Ramos (cell line): ENCODE measurements around the gene TRAF1.

ENCODE experiments used
- in situ Hi-C: fragments of 300-500 bp; cut with MboI; formaldehyde crosslinking; loops from one replicate; pipeline ENCODE4 v1.14.3; 2022; ENCODE audit warnings: low sequenced_read_pairs; ENCODE audit not compliant: unreplicated experiment

TRAF1 gene

DNA sequence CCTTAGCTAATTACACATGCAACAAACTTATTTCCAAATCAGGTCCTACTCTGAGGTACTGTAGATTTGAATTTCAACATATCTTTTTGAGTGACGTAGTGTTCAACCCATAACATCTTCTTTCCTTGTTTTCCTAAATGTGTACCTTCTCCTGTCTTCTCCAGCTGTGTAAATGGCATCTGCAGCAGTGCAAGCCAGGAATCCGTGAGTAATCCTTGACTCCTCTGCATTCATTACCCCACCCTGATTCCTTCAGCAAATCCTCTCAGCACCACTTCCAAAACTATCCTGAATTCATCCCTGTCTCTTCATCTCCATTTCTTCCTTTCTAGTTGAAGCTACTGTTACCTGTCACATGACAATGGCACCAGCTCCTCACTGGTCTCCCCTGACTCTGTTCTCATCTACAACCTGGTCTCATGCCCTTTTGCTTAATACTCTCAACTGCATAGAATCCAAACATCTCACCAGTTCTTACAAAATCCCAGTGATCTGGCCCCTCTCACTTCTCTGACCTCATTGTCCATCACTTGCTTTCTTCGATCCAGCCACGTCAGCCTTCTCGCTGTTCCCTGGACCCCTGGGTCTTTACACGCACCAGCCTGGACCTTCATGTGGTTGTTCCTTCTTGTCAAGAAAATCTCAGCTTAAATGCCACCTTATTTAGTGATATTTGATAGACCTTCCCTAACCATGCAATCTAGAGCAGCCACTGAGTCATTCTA lies 14.6 kb upstream of the TRAF1 start:
- in situ Hi-C loops = no loop called here

DNA sequence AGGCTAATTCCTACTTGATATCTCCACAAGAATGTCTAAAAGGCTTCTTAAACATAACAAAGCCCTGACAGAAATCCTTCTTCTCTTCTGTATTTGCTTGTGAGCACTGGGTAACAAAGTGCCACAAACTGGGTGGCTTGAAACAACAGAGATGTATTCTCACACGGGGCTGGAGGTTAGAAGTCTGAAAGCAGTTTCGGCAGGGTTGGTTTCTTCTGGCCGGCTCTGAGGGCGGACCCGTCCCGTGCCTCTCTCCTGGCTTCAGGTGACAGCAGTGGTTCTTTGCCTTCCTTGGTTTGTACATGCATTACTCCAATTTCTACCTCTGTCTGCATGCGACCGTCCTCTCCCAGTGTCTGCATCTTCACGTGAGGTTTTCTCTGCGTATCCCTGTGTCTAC lies 14.0 kb upstream of the TRAF1 start:
- in situ Hi-C loops = no loop called here

DNA sequence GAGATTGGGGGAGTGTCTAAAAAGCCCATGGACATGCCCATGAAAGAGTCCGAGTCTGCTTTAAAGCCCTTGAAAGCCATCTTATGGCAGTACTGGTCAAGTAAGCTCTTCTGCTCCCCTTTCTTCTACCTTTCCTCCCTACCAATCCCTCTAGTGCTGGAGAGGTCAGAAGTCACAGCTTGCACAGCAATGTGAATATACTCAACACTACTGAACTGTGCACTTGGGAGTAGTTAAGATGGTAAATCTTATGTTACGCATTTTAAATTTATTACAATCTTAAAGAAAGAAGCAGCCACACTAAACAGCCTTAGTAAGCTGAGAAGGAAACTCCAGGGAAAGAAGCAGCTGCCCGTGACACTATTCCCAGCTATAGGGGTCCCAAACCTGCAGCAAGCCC lies 12.3 kb upstream of the TRAF1 start:
- in situ Hi-C loops = loop anchor here (5.0 kb wide), 1 partner anchor 67 kb away; no protein-coding TSS in a partner anchor

DNA sequence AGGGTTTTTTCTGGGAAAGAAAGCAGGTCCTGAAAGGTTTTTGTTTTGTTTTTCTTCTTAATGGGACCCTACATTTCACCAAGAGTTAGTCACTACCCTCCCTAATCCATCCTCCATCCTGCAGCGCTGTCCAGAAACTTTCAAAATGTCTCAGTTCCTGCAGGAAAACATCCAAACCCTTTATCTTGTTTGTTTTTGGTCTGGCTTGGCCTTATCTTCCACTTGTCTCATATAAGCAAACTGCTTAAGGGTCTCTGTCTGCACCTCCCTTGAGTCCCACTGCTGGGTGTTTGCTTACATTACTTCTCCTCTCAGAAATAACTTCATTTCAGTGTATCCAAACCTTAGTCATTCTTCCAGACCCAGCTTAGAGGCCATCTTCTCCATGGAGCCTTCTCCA lies 11.0 kb upstream of the TRAF1 start:
- in situ Hi-C loops = loop anchor here (5.0 kb wide), 1 partner anchor 65 kb away; no protein-coding TSS in a partner anchor

DNA sequence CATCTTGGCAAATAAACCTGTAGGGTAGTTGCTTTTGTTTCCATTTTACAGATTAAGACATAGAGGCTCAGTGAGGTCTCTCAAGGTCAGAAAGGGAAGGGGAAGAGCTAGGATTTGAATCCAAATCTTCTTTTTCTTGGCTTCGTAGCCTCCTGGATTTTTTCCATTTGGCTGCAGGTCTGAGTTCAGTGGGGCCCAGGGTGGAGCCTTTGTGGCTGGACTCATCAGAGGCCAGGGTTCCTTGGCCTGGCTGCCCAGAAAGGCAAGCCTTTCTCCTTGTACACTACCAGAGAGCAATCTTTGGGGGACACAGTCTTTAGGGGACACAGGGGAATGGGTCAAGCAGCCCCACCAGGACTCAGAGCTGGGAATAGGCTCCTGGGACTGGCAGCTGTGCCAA lies 10.5 kb upstream of the TRAF1 start:
- in situ Hi-C loops = loop anchor here (5.0 kb wide), 1 partner anchor 65 kb away; no protein-coding TSS in a partner anchor

DNA sequence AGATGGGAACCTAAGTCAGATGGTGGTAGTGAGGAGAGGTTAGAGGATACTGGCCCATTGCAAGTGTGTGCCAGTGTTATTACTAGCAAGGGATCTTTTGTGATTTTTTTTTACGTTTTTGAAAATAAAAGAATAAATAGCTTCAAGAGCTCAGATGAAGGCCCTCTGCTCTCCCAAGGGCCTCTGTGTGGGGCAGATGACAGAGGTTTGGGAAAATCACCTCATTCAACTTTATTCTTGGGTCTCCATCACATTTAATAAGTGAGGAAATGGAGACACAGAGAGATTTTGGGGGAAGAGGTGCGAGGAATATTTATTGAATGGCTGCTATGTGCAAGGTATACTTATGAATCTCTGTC lies 10.1 kb upstream of the TRAF1 start:
- in situ Hi-C loops = loop anchor here (5.0 kb wide), 1 partner anchor 64 kb away; no protein-coding TSS in a partner anchor

DNA sequence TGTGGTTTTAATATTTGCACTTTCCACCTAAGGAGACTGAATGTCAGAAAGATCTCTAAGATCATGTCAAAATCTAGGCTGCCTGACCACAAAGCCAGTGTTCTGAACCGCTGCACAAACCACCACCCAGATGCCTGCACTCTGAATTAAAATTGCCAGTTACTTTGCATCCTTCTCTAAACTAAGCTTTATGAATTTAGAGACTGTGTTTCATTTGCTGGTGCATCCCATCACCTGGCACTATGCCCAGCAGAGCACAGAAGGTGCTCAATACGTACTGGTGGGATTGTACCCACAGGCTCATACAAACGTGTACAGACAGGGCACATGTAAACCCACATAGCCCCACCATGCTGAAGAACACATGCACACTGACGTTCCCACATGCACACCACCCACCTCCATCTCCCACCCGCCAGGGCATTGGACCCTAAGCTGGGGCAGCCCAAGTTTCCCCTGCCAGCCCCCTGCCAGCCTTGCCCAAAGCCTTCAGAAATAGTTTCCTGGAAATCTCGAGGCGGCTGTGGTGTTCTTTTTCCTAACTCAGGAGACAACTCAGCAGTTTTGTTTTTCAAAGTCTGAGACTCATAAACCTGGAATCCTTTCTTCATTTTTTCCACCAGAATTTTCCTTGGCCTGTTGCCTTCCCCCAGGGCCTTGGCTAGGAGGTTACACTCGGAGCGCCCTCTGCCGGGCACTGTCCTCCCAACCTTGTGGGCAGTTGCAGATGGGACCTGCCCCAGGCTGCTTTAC lies 9.6 kb upstream of the TRAF1 start:
- in situ Hi-C loops = loop anchor here (5.0 kb wide), 1 partner anchor 64 kb away; no protein-coding TSS in a partner anchor

DNA sequence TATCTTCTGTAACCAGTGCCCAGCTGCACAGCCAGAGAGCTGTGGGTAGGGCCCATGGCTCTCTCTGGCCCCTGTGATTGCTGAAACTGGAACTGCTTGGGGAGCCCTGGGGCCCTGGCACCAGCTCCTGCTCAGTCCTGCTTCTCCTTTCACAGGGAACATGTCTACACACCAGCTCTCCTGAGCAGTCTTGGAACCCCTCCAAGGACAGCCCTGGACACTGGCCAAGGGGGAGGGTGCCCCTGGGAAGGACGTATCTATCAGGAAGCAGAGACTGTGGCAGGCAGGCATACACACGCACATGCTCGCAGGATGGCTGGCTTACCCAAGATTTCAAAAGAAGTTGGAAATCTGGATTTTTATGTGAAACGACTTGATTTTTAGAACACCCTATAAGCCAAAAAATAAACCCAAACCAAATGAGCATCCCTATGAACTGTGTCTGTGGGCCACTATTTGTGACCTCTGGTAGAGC lies 8.8 kb upstream of the TRAF1 start:
- in situ Hi-C loops = loop anchor here (5.0 kb wide), 1 partner anchor 63 kb away; no protein-coding TSS in a partner anchor

DNA sequence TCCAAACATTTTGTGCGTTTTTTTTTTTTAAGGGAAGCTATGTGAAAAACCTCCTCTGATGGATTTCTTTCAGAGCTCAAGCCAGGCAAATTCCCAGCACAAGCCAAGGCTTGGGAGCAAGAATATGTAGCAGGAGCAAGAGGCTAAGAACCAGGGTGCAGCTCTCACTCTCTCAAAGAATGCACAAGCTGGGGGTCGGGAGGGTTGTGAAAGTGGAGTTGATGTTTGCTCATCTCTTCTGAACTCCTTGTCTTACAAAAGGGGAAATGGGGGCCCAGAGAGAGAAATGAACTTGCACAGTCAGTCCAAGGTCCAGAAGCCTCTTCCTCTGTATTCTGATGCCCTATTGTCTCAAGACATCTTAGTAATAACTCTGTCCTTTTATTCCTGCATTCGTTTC lies 7.7 kb upstream of the TRAF1 start:
- in situ Hi-C loops = no loop called here

DNA sequence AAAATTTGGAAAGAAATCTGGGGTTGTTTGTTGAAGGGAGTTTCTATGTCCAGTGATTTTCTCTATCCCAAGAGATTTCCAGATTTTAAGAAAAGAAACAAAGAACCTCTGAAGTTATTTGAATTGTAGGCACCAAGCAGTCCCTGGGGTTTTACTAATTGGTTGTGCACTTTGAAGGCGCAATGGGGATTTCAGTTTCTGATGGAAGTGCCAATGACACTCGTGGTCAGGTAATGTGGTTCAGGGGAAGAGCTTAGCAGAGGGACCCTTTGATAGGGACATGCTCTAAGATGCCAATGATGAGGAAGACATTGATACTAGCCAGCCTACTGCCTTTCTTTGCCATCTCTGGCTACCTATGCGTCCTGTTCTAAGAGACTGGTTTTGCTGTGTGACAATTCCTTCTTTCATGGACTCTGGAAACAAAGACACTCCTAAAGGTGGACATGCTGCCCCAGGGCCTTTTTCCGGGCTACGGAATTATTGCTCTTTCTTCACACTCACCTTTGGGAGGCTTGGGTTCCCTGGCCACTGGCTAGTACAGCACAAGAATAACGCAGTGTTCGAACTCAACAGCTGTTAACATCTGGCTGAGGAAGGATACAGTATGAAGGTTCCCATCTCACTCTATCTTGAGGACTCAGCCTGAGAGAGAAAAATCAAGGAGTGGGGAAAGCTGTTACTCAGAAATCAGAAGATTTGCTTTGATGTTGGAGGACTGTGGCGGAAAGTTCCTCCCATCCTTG lies 6.9 kb upstream of the TRAF1 start:
- in situ Hi-C loops = no loop called here

DNA sequence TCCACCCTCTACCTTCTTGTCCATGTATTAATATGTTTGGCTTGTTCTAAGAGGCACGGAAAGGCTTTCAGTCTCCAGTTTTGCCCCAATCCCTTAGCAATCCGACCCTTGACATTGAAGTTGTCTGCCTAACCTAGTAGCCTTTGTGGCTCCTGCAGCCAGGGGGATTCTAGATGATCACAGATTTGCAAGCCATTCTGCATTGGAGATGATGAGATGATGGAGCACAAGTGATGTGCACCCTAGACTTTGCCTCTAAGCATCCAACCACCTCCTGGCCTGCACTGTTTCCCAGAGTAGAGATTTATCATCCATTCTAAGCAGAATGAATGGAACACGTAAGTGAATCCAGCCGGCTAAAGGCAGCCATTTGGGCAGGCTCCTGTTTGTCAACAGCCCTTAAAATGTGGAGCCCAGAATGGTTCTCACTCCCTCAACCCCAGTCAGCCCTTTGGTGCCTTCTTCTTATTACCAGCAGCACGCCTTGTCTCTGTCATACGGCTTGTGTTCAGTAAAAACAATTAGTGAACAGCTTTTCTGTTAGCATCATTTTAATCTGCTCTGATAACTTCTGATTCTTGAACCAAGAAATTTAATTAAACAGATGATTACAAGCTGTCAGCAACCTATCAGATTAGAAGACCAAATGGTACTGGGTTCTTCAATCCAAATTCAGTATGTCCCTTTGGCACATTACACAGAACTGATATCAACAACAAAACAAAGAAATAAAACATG lies 5.7 kb upstream of the TRAF1 start:
- in situ Hi-C loops = no loop called here

DNA sequence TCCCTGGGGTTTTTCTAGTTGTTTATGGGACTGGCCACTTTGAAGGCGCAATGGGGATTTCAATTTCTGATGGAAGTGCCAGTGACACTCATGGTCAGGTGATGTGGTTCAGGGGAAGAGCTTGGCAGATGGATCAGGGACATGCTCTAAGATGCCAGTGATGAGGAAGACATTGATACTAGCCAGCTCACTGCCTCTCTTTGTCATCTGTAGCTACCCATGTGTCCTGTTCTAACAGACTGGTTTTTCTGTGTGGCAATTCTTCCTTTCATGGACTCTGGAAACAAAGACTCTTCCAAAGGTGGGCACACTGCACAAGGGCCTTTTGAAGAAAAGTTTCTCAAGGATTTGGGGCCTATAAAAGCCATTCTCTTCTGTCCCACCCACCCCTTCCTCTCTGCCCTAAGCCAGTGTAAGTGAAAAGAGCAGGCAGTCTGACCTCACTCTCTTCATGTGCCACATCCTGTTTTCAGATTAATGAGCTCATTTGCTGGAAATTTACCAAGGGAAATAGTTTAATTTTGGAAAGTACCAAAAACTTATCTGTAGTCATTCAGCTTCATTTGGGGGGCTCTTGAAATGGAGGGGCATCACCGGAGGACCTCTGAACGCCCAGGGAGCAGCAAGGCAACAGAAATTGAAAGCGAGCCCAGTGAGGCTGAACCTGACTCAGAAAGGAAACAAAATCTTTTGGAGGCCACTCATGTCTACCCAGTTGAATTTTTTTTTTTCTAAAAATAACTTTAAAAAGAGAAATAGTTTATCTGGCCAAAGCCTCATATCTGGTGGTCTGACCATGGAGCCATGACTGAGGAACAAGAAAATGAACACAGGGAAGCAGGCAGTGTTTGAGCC lies 4.9 kb upstream of the TRAF1 start:
- in situ Hi-C loops = no loop called here

DNA sequence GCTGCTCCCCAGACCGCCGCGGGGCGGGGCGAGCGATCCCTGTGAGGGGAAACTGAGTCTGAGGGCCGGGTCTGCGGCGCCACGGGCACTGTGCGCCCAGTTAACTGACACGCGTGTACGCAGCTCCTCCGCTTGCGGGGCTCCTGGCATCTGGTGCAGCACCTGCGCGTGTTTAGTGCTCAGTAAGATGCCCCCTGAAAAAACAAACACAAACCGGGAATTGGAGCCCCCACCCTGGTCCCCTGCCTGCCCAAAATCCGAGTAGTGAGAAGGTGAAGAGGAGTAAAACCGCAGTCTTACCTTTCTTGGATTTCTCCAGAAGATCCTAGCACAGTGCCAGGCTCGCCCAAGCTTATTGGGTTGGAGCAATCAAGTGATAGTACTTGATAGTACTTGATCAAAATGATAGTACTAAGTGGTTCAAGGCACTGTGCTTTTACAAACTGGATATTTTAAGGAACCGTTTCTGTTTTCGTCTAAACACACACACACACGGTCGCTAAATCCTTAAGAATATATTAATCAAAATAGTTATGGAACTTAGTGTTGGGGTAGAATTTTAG lies 2.7 kb upstream of the TRAF1 start:
- in situ Hi-C loops = no loop called here

DNA sequence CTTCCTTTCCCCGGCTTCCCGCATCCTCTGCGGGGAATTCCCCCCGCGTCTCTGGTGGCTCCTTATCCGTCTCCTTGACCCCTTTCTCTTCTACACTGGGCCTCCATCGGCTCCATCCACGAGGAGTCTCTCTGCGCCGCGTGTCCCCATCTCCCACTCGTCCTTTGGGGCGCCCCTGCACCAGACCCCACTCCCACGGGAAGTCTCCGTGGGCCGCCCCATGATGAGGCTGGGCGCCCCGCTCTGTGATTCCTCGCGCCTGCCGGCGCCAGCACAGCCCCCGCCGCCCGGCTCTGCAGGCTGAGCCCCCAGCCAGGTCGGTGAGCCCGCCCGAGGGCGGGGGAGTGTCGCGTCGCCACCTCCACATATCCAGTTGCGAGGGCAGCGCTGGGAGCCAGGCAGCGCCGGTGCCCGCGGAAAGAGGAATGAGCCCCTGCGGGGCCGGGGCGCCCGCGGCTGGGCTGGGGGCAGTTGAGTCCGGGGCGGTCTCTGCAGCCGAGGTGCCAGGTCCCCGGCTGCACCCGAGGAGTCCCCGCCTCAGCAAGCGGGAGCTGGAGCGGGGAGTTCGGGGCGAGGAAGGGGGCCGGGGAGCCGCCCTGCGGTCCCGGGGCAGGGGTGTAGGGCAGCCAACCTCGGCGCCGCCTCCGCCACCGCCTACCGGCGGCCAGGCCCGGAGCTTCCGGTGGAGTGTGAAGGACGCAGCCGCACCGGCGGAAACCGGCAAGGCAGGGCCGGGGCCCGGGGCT lies 2.1 kb upstream of the TRAF1 start:
- in situ Hi-C loops = no loop called here

DNA sequence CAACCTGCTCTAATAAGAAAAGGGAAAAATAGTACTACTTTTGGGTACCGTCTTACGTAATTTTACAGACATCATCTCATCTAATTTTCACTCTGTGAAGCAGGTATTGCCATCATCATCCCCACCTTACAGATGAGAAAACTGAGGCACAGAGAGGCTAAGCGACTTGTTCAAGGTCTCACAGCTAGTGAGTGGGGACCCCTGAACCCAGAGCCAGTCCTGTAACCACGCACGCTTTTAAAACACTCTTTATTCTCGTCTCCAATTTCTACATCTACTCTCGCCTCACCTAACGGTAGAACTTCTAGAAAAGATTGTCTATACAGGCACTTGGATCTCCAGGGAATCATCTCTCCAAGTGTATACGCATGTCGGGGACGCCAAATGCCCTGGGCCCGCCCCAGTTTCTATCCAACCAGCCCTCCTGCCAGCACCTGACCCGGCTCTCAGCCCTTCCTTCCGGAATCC lies 1.5 kb upstream of the TRAF1 start:
- in situ Hi-C loops = no loop called here

DNA sequence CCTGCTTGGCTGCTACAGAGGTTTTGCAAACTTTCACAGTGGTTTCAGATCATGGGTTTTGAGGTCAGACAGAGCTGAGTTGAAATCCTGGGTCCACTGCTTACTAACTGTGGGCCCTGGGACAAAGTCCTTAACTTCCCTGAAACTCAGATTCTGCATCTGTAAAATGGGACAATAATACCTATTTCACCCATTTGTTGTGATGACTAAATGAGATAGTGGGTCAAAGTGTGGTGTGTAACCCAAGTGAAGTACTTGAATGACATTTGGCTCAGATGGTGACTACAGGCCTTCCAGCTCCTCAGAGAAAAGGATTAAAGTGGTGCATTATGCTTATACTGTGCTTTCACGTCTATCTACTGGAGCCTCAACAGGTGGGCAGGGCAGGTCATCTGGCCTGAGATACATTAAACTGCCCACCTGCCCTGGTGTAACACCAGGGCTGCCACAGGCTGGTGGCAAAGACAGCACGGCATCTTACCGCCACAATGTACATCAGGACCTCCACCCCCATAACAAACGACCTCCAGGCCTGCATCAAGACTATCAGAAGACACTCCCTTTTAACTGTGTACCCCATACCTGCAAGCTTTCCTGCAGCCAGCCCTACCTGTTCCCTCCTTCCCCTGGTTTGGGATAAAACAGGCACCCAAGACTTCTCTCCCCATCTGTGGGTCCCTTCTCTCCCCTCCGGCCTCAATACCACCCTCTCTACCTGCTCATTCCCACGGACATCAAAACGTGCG lies 846 bp upstream of the TRAF1 start:
- in situ Hi-C loops = no loop called here
